ENCODE data around the gene PPP2R2C. TPM values are rescaled to one million over a fixed set of nuclear protein-coding genes. Genes with fewer than 3 reads are reported as not detected.

Gene PPP2R2C
- total RNA-seq, 1 experiment from 2014 or later = not detected

GRCh38 chr4:6346373-6347110 lies 125.9 kb downstream of the PPP2R2C start:
- TF ChIP-seq CTCF (IDR thresholded peaks at IDR 0.05; ENCODE audit: insufficient read depth in 1 of 2, low read depth in 1 of 2, low read length in 1 of 2, severe bottlenecking in 1 of 2, unreplicated experiment in 1 of 2) = no peak
- Histone ChIP-seq H3K36me3 (ENCODE audit: control insufficient read depth, insufficient read depth, low read length) (no peaks in the 10 kb centered on the region), H3K4me1 (no peaks in the 10 kb centered on the region), H3K27me3 (replicated peaks; ENCODE audit: control insufficient read depth, insufficient read depth, low read length) (no peaks in the 10 kb centered on the region), H3K9me3 (no peaks in the 10 kb centered on the region), H3K4me3 (ENCODE audit: low read depth, low read length) (no peak overlapping the region)
- no peak for DNase-seq
- Mint-ChIP-seq H3K27me3 (ENCODE audit: insufficient read depth, unreplicated experiment) (peaks cover 21% of the 10 kb centered on the region), H3K4me3 (ENCODE audit: unreplicated experiment) (no peak overlapping the region), H3K9me3 (ENCODE audit: unreplicated experiment) (no peaks in the 10 kb centered on the region), H3K36me3 (ENCODE audit: insufficient read depth, unreplicated experiment) (no peaks in the 10 kb centered on the region), H3K27ac (ENCODE audit: unreplicated experiment) (no peak overlapping the region), H3K4me1 (ENCODE audit: low read depth, unreplicated experiment) (no peaks in the 10 kb centered on the region)
- POLR2A ChIA-PET = no interaction called here
- CTCF ChIA-PET = no interaction called here
- intact Hi-C loops (cut with micrococcal nuclease; ENCODE audit: unreplicated experiment) = no loop called here
- no TSS peak for BruUV-seq (replicated peaks)

- H3K4me1 ChIP-seq = no peaks in the 10 kb centered on the region
- no peak for DNase-seq
- H3K9me3 ChIP-seq = no peaks in the 10 kb centered on the region
- H3K27me3 ChIP-seq (replicated peaks; ENCODE audit: control insufficient read depth, insufficient read depth, low read length) = no peaks in the 10 kb centered on the region
- peaks cover 25% of the 10 kb centered on the region for H3K27me3 Mint-ChIP-seq (ENCODE audit: insufficient read depth, unreplicated experiment)
- H3K4me3 Mint-ChIP-seq (ENCODE audit: unreplicated experiment) = no peak overlapping the region
- no TSS peak for BruUV-seq (replicated peaks)
- no peak overlapping the region for H3K4me3 ChIP-seq (ENCODE audit: low read depth, low read length)
- no peak overlapping the region for H3K27ac Mint-ChIP-seq (ENCODE audit: unreplicated experiment)
- intact Hi-C loops (cut with micrococcal nuclease; ENCODE audit: unreplicated experiment) = loop anchor here (2.0 kb wide), 1 partner anchor 203 kb away; no protein-coding TSS in a partner anchor
- H3K36me3 Mint-ChIP-seq (ENCODE audit: insufficient read depth, unreplicated experiment) = no peaks in the 10 kb centered on the region
- POLR2A ChIA-PET = no interaction called here
- no peaks in the 10 kb centered on the region for H3K4me1 Mint-ChIP-seq (ENCODE audit: low read depth, unreplicated experiment)
- no peak for TF ChIP-seq CTCF (IDR thresholded peaks at IDR 0.05; ENCODE audit: insufficient read depth in 1 of 2, low read depth in 1 of 2, low read length in 1 of 2, severe bottlenecking in 1 of 2, unreplicated experiment in 1 of 2)
- CTCF ChIA-PET = no interaction called here
- no peaks in the 10 kb centered on the region for H3K36me3 ChIP-seq (ENCODE audit: control insufficient read depth, insufficient read depth, low read length)
- no peaks in the 10 kb centered on the region for H3K9me3 Mint-ChIP-seq (ENCODE audit: unreplicated experiment)
These were observed 126.5 kb downstream of the PPP2R2C start for GRCh38 chr4:6345866-6346265.

GRCh38 chr4:6345096-6345830 lies 127.2 kb downstream of the PPP2R2C start:
- Mint-ChIP-seq H3K4me1 (ENCODE audit: low read depth, unreplicated experiment) (no peaks in the 10 kb centered on the region), H3K27me3 (ENCODE audit: insufficient read depth, unreplicated experiment) (peaks cover 30% of the 10 kb centered on the region), H3K9me3 (ENCODE audit: unreplicated experiment) (no peaks in the 10 kb centered on the region), H3K36me3 (ENCODE audit: insufficient read depth, unreplicated experiment) (no peaks in the 10 kb centered on the region), H3K4me3 (ENCODE audit: unreplicated experiment) (no peak overlapping the region), H3K27ac (ENCODE audit: unreplicated experiment) (no peak overlapping the region)
- Histone ChIP-seq H3K36me3 (ENCODE audit: control insufficient read depth, insufficient read depth, low read length) (no peaks in the 10 kb centered on the region), H3K9me3 (no peaks in the 10 kb centered on the region), H3K27me3 (replicated peaks; ENCODE audit: control insufficient read depth, insufficient read depth, low read length) (no peaks in the 10 kb centered on the region; the same call in 1 of the 2 replicates), H3K4me1 (no peaks in the 10 kb centered on the region), H3K4me3 (ENCODE audit: low read depth, low read length) (no peak overlapping the region)
- no peak for TF ChIP-seq CTCF (IDR thresholded peaks at IDR 0.05; ENCODE audit: insufficient read depth in 1 of 2, low read depth in 1 of 2, low read length in 1 of 2, severe bottlenecking in 1 of 2, unreplicated experiment in 1 of 2)
- intact Hi-C loops (cut with micrococcal nuclease; ENCODE audit: unreplicated experiment) = loop anchor here (2.0 kb wide), 1 partner anchor 204 kb away; no protein-coding TSS in a partner anchor
- DNase-seq = no peak
- CTCF ChIA-PET = no interaction called here
- no TSS peak for BruUV-seq (replicated peaks)
- POLR2A ChIA-PET = no interaction called here
